CD14-positive monocyte (primary cell): ENCODE results near the gene TFPT. TPM values are rescaled to one million over a fixed set of nuclear protein-coding genes. Genes with fewer than 3 reads are reported as not detected.

ENCODE experiments used
- DNase-seq, 3 donors: peaks; one replicate each; pipeline ENCODE4 v3.0.0-alpha.2; 2011 to 2022
- H2AFZ ChIP-seq: 2 replicates; pipeline ENCODE4 v1.6.0; 2012; ENCODE audit warnings: mild to moderate bottlenecking, low read depth, low read length, inconsistent platforms; ENCODE audit not compliant: insufficient read depth, poor library complexity, severe bottlenecking
- H3K27ac ChIP-seq, 2 donors: 1 replicate in 1 of 2; 2 replicates in 1 of 2; pipeline ENCODE4 v1.5.1; 2012 to 2013; ENCODE audit warnings: low read length in 2 of 2, control low read depth in 1 of 2, inconsistent platforms in 1 of 2, low read depth in 1 of 2, mild to moderate bottlenecking in 1 of 2
- H3K27me3 ChIP-seq, 2 donors: one replicate each; pipeline versions ENCODE4 v1.6.0 to v1.6.1; 2011 to 2013; ENCODE audit warnings: low read length in 2 of 2; ENCODE audit not compliant: control insufficient read depth in 2 of 2, insufficient read depth in 2 of 2
- H3K36me3 ChIP-seq, 2 donors: replicated peaks in 1 of 2; 1 replicate in 1 of 2; 2 replicates in 1 of 2; pipeline versions ENCODE4 v1.5.1 to v1.6.1; 2012 to 2013; ENCODE audit warnings: low read length in 2 of 2, control low read depth in 1 of 2, inconsistent platforms in 1 of 2, mild to moderate bottlenecking in 1 of 2; ENCODE audit not compliant: insufficient read depth in 2 of 2, control insufficient read depth in 1 of 2
- H3K4me1 ChIP-seq, 2 donors: 1 replicate in 1 of 2; 2 replicates in 1 of 2; pipeline versions ENCODE4 v1.5.1 to v1.6.1; 2012 to 2013; ENCODE audit warnings: low read length in 2 of 2, control low read depth in 1 of 2, inconsistent platforms in 1 of 2, mild to moderate bottlenecking in 1 of 2, moderate library complexity in 1 of 2; ENCODE audit not compliant: insufficient read depth in 2 of 2, control insufficient read depth in 1 of 2
- H3K4me2 ChIP-seq: replicated peaks from 2 replicates; pipeline ENCODE3; 2012; ENCODE audit warnings: low read length, moderate library complexity, mild to moderate bottlenecking; ENCODE audit not compliant: poor library complexity, severe bottlenecking; ENCODE audit errors: extremely low read depth
- H3K4me3 ChIP-seq, 3 experiments: fragments of 200-600 bp in 1 of 3; sonication (generic) in 1 of 3; replicated peaks in 1 of 3; 1 replicate in 2 of 3; 2 replicates in 1 of 3; pipeline ENCODE4 v1.5.1; 2011 to 2013; ENCODE audit warnings: low read length in 3 of 3, mild to moderate bottlenecking in 3 of 3, control low read depth in 2 of 3, low read depth in 2 of 3, inconsistent platforms in 1 of 3, moderate library complexity in 1 of 3
- H3K79me2 ChIP-seq: 2 replicates; pipeline ENCODE4 v1.6.0; 2012; ENCODE audit warnings: mild to moderate bottlenecking, control low read depth, inconsistent platforms, low read length, moderate library complexity; ENCODE audit not compliant: insufficient read depth
- H3K9ac ChIP-seq: 2 replicates; pipeline ENCODE4 v1.6.0; 2017; ENCODE audit warnings: low read length, mild to moderate bottlenecking; ENCODE audit not compliant: insufficient read depth, poor library complexity, severe bottlenecking
- H3K9me3 ChIP-seq, 2 donors: replicated peaks in 1 of 2; 1 replicate in 1 of 2; 2 replicates in 1 of 2; pipeline versions ENCODE4 v1.5.1 to v1.6.1; 2012 to 2013; ENCODE audit warnings: low read length in 2 of 2, control low read depth in 1 of 2; ENCODE audit not compliant: control insufficient read depth in 1 of 2, insufficient read depth in 1 of 2
- H4K20me1 ChIP-seq: 2 replicates; pipeline ENCODE4 v1.6.0; 2012; ENCODE audit warnings: mild to moderate bottlenecking, low read length, control low read depth, moderate library complexity; ENCODE audit not compliant: insufficient read depth
- H3K27ac Mint-ChIP-seq, 7 donors: one replicate each; pipeline ENCODE4 v1.8.0; 2020; ENCODE audit warnings: mild to moderate bottlenecking in 7 of 7, mixed read lengths in 7 of 7, moderate library complexity in 6 of 7, inconsistent platforms in 2 of 7
- H3K27me3 Mint-ChIP-seq, 3 donors: one replicate each; pipeline ENCODE4 v1.8.0; 2021 to 2022; ENCODE audit warnings: low read depth in 3 of 3, mild to moderate bottlenecking in 3 of 3, mixed read lengths in 3 of 3, moderate library complexity in 3 of 3, inconsistent platforms in 1 of 3
- H3K36me3 Mint-ChIP-seq, 2 donors: one replicate each; pipeline ENCODE4 v1.8.0; 2020; ENCODE audit warnings: mixed read lengths in 2 of 2, inconsistent platforms in 1 of 2, mild to moderate bottlenecking in 1 of 2
- H3K4me1 Mint-ChIP-seq: one replicate; pipeline ENCODE4 v1.8.0; 2020; ENCODE audit warnings: mild to moderate bottlenecking, mixed read lengths
- H3K4me3 Mint-ChIP-seq, 2 donors: one replicate each; pipeline ENCODE4 v1.8.0; 2020; ENCODE audit warnings: mild to moderate bottlenecking in 2 of 2, mixed read lengths in 2 of 2, moderate library complexity in 1 of 2
- H3K9me3 Mint-ChIP-seq, 7 donors: one replicate each; pipeline ENCODE4 v1.8.0; 2020 to 2022; ENCODE audit warnings: mixed read lengths in 7 of 7, mild to moderate bottlenecking in 6 of 7, moderate library complexity in 6 of 7, inconsistent platforms in 2 of 7
- WGBS: methylation state at CpG from one replicate; pipeline ENCODE4 v1.1.5; 2013; ENCODE audit warnings: missing lambda C conversion rate; ENCODE audit not compliant: insufficient coverage; 5-methylcytosine and 5-hydroxymethylcytosine counted together
- intact Hi-C, 2 donors: fragments of 100-400 bp; cut with micrococcal nuclease; formaldehyde crosslinking; loops; one replicate each; pipeline versions ENCODE4 v1.15.0 to v1.15.1; 2023
- polyA plus RNA-seq, 3 donors: library from polyadenylated mRNA; depleted of rRNA in 1 of 3; unstranded in 2 of 3; stranded (reverse) in 1 of 3; fragments of 300-500 nt in 2 of 3; fragments of >200 nt in 1 of 3; fragmentation: Illumina TruSeq in 2 of 3; gene quantifications; 1 replicate in 2 of 3; 2 replicates in 1 of 3; pipeline ENCODE4 v1.2.3, GENCODE V29; 2012 to 2021
- TF ChIP-seq, protein P1 (sequence below): fragments of 200-600 bp; IDR thresholded peaks from one replicate; pipeline ENCODE4 v1.8.0; 2022; ENCODE audit warnings: antibody characterized with exemption, mild to moderate bottlenecking

The TFPT gene
- polyA plus RNA-seq, 3 donors, result 7.0 to 11.5 (median 9.5) TPM

DNA sequence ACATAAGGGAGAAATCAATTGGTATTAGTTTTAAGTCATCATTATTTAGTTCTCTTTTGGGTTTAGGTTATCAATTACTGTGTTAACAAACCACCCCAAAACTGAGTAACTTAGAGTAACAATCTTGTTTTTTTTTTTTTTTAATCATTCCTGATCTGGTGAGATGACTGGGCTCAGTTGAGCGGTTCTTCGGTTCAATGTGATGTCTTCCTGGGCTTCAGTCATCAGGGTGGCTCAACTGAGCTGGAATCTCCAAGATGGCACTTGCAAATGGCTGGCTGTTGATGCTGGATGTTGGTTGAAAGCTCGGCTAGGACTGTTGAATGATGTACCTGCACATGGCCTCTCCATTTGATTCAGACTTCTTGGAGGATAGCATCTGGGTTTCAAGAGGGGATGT lies 31.0 kb downstream of the TFPT start:
- Histone ChIP-seq H3K9ac (no peak overlapping the region), H3K36me3 (no peaks in the 10 kb centered on the region), H3K79me2 (no peaks in the 10 kb centered on the region), H3K4me2 (no peak overlapping the region), H3K27me3 (no peaks in the 10 kb centered on the region), H3K4me3 (no peak overlapping the region), H3K4me1 (peaks cover 7 to 12% of the 10 kb centered on the region in 2 donors), H2AFZ (no peak overlapping the region), H4K20me1 (no peaks in the 10 kb centered on the region), H3K27ac (no peak overlapping the region), H3K9me3 (peaks cover 11 to 20% of the 10 kb centered on the region in 2 donors)
- Mint-ChIP-seq H3K9me3 (peaks cover 5 to 27% (median 13%) of the 10 kb centered on the region in 7 donors), H3K27me3 (peaks cover 4 to 17% (median 17%) of the 10 kb centered on the region in 3 donors), H3K27ac (no peak overlapping the region), H3K4me3 (no peak overlapping the region), H3K4me1 (peaks cover 9% of the 10 kb centered on the region), H3K36me3 (peaks cover 0 to 3% of the 10 kb centered on the region in 2 donors)
- no peak for DNase-seq
- WGBS, result 100% methylated on average over 3 of the region's 3 CpGs
- intact Hi-C loops, result no loop called here
- TF ChIP-seq, protein P1, sequence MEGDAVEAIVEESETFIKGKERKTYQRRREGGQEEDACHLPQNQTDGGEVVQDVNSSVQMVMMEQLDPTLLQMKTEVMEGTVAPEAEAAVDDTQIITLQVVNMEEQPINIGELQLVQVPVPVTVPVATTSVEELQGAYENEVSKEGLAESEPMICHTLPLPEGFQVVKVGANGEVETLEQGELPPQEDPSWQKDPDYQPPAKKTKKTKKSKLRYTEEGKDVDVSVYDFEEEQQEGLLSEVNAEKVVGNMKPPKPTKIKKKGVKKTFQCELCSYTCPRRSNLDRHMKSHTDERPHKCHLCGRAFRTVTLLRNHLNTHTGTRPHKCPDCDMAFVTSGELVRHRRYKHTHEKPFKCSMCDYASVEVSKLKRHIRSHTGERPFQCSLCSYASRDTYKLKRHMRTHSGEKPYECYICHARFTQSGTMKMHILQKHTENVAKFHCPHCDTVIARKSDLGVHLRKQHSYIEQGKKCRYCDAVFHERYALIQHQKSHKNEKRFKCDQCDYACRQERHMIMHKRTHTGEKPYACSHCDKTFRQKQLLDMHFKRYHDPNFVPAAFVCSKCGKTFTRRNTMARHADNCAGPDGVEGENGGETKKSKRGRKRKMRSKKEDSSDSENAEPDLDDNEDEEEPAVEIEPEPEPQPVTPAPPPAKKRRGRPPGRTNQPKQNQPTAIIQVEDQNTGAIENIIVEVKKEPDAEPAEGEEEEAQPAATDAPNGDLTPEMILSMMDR, result no peak

- intact Hi-C loops, result no loop called here
- Mint-ChIP-seq H3K4me1 (peaks cover 23% of the 10 kb centered on the region), H3K4me3 (peak within 1 kb of the TSS in 1 of 2 donors; percentile 74), H3K27me3 (peaks cover 0 to 3% (median 1%) of the 10 kb centered on the region in 3 donors), H3K36me3 (peaks cover 0 to 3% of the 10 kb centered on the region in 2 donors), H3K9me3 (peaks cover 5 to 24% (median 13%) of the 10 kb centered on the region in 7 donors), H3K27ac (peak within 1 kb of the TSS in 2 of 7 donors; percentile 35 to 48)
- Histone ChIP-seq H3K4me3 (peak within 1 kb of the TSS in 1 of 3 experiments; percentile 40), H2AFZ (no peak within 1 kb of the TSS), H3K4me1 (peaks cover 25 to 35% of the 10 kb centered on the region in 2 donors), H3K9me3 (peaks cover 11 to 20% of the 10 kb centered on the region in 2 donors), H4K20me1 (no peaks in the 10 kb centered on the region), H3K27me3 (no peaks in the 10 kb centered on the region), H3K36me3 (no peaks in the 10 kb centered on the region), H3K4me2 (peak within 1 kb of the TSS; percentile 14), H3K9ac (no peak within 1 kb of the TSS), H3K27ac (peak within 1 kb of the TSS in 1 of 2 donors; percentile 26), H3K79me2 (no peaks in the 10 kb centered on the region)
- 100% methylated on average over 1 of the region's 7 CpGs for WGBS
- TF ChIP-seq, protein P1, result no peak
- no peak for DNase-seq
Observed at GRCh38 chr19:54081032-54081431, 34.4 kb downstream of the TFPT start, which contains the start of gene TARM1. Gene TARM1 (minus strand): TSS chr19:54081365. CDS start chr19:54081340, 25 bp downstream.
